ENCODE measurements around the gene ARAP1.

ARAP1 gene

DNA sequence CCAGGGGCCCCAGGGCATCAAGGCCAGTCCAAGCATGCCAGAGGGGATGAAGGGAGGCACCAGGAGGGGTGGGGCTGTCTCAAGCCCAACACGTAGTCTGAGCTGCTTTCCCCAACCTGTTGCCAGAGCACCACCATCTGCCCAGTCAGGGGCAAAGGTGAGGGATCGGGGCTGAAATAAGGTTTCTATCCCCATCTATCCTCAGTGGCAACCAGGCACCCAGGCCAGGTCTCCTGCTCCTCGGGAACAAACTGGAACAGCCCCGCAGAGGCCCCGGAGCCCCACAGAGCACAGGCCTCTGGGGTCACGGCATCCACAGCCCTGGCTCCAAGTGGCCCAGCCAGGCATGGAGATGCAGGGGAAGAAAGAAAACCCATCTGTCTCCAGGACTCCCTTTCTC, 22.3 kb upstream of the ARAP1 start:
- H3K27ac Mint-ChIP-seq, result no peak overlapping the region
- no peak overlapping the region for H3K4me3 Mint-ChIP-seq
- H3K36me3 Mint-ChIP-seq (ENCODE audit: low read depth), result no peaks in the 10 kb centered on the region
- no peaks in the 10 kb centered on the region for H3K9me3 Mint-ChIP-seq
- no peaks in the 10 kb centered on the region for H3K27me3 Mint-ChIP-seq
- peaks cover 3% of the 10 kb centered on the region for H3K4me1 Mint-ChIP-seq (ENCODE audit: low read depth)

DNA sequence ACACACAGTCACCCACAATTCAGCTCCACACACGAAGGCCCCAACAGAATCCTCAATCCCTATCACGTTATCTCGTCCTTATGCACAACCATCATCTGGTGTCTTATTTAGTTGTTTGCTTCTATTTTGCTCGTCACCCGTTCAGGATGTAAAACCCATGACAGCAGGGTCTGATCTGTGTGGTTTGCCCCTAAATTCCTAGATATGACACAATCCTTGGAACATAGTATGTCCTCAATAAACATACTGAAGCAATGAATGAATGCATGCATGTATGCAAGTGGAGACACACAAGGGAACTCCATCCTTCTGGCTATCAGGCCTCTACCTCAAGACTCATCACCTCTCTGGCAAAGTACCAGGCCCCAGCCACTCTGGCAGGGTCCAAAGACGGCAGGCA, 21.5 kb upstream of the ARAP1 start:
- Mint-ChIP-seq H3K4me3 (no peak overlapping the region), H3K27ac (no peak overlapping the region), H3K4me1 (ENCODE audit: low read depth) (no peaks in the 10 kb centered on the region), H3K27me3 (no peaks in the 10 kb centered on the region), H3K36me3 (ENCODE audit: low read depth) (no peaks in the 10 kb centered on the region), H3K9me3 (no peaks in the 10 kb centered on the region)

DNA sequence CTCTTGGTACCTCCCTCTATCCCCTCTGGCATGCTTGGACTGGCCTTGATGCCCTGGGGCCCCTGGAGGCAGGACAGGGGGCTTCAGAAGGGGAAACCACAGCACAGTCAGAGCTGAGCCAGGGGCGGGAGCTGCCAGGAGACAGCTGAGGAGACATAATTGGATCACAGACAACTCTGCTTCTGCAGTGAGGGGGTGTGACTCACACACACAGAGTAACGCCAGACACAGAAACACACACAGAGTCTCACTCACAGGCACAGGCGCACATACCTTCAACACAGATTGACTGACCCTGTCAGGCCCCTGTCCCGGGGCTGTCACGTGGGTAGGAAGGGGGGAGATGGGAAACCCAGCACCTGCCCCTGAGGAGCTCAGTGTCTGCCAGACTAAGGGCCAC, 21.1 kb upstream of the ARAP1 start:
- H3K4me3 Mint-ChIP-seq, result no peak overlapping the region
- H3K27ac Mint-ChIP-seq, result no peak overlapping the region
- no peaks in the 10 kb centered on the region for H3K4me1 Mint-ChIP-seq (ENCODE audit: low read depth)
- no peaks in the 10 kb centered on the region for H3K27me3 Mint-ChIP-seq
- no peaks in the 10 kb centered on the region for H3K36me3 Mint-ChIP-seq (ENCODE audit: low read depth)
- no peaks in the 10 kb centered on the region for H3K9me3 Mint-ChIP-seq

DNA sequence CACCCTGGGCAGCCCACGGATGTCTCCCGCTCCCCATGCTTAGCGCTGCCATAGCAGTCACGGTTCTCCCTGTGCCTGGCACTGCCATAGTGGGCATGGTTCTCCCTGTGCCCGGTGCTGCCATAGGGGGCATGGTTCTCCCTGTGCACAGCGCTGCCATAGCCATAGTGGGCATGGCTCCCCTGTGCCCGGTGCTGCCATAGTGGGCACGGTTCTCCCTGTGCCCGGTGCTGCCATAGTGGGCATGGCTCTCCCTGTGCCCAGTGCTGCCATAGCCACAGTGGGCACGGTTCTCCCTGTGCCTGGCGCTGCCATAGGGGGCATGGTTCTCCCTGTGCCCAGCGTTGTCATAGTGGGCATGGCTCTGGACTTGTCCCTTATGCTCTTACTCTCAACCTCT, 19.9 kb upstream of the ARAP1 start:
- no peaks in the 10 kb centered on the region for H3K4me1 Mint-ChIP-seq (ENCODE audit: low read depth)
- H3K9me3 Mint-ChIP-seq, result no peaks in the 10 kb centered on the region
- no peak overlapping the region for H3K4me3 Mint-ChIP-seq
- no peaks in the 10 kb centered on the region for H3K27me3 Mint-ChIP-seq
- H3K27ac Mint-ChIP-seq, result no peak overlapping the region
- no peaks in the 10 kb centered on the region for H3K36me3 Mint-ChIP-seq (ENCODE audit: low read depth)

DNA sequence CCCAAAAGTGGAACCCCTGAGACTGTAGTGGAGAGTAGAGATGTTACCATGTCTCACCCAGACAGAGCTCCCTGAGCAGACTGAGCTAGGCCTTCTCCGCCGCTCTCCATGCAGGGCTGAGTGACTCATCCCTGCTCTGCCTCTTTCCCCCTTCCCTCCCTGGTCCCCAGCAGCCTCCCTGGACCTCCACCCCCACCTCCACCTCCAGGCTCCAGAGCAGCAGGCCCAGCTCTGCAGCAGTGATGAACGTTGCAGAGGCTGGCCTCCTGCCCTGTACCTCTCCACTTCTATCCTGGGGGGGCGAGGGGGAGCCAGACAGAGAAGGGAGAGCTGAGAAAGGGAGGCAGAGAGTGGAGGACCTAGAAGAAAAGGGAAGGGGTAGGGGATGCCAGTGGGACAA, 19.3 kb upstream of the ARAP1 start:
- H3K4me3 Mint-ChIP-seq, result no peak overlapping the region
- H3K27me3 Mint-ChIP-seq, result no peaks in the 10 kb centered on the region
- no peaks in the 10 kb centered on the region for H3K4me1 Mint-ChIP-seq (ENCODE audit: low read depth)
- H3K9me3 Mint-ChIP-seq, result no peaks in the 10 kb centered on the region
- no peaks in the 10 kb centered on the region for H3K36me3 Mint-ChIP-seq (ENCODE audit: low read depth)
- no peak overlapping the region for H3K27ac Mint-ChIP-seq

DNA sequence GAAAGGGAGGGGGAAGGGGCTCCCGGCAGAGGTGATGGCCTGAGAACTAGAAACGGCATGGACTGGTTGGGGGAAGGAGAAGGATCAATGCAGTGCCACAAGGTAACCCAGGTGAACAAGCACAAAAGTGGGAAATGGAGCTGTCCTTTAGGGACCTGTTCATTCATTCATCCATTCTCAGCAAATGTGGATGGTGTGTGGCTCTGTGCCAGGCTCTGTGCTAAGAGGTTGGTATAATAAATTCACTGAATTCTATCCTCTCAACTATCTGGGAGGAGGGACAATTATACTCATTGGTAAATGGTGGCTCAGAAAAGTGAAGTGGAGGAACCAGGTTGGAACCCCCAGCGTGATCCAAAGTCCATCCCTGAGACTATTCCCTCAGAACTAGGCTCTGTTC, 18.6 kb upstream of the ARAP1 start:
- no peaks in the 10 kb centered on the region for H3K36me3 Mint-ChIP-seq (ENCODE audit: low read depth)
- H3K4me3 Mint-ChIP-seq, result no peak overlapping the region
- H3K9me3 Mint-ChIP-seq, result no peaks in the 10 kb centered on the region
- H3K4me1 Mint-ChIP-seq (ENCODE audit: low read depth), result no peaks in the 10 kb centered on the region
- H3K27me3 Mint-ChIP-seq, result no peaks in the 10 kb centered on the region
- H3K27ac Mint-ChIP-seq, result no peak overlapping the region

DNA sequence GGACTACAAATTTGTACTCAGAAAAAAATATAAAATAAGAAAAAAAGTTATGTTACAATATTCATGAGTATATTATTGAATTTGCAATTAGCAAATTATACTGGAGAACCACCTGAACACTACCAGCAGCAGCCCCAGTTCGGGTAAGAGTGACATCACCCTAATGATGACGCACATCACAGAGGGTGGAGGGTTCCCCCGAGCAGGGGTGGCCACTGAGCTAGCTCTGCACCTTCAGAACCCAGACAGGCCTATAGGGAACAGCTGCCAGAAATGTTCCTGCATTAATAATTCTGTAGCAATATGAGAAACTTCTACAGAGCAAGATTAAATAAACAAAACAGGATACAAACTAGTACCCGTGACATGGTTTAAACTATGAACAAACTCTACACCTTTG, 17.5 kb upstream of the ARAP1 start:
- no peaks in the 10 kb centered on the region for H3K27me3 Mint-ChIP-seq

DNA sequence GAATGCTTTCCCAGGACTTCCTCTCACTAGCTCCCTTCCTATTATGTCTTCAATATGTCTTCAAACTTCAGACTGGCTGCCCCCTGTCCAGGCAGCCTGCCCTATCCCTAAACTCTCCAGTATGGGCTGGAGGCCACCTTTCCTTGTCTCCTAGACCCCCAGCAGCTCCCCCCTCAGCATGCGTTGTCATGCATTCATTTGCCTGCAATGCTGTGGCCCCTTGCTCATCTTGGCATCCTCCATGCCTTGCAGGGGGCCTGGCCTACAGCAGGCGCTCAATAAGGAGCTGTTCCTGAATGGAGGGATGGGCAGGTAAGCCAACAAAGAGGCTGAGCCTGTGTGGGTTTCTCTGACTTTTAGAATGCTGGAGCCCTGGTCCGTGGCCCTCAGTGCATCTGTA, 16.4 kb upstream of the ARAP1 start:
- H3K4me3 Mint-ChIP-seq, result no peak overlapping the region
- peaks cover 2% of the 10 kb centered on the region for H3K4me1 Mint-ChIP-seq (ENCODE audit: low read depth)
- H3K36me3 Mint-ChIP-seq (ENCODE audit: low read depth), result no peaks in the 10 kb centered on the region
- no peak overlapping the region for H3K27ac Mint-ChIP-seq
- no peaks in the 10 kb centered on the region for H3K9me3 Mint-ChIP-seq
- no peaks in the 10 kb centered on the region for H3K27me3 Mint-ChIP-seq

More for the DNA sequence above, 17.5 kb upstream of the ARAP1 start:
- Mint-ChIP-seq H3K9me3 (no peaks in the 10 kb centered on the region), H3K4me3 (no peak overlapping the region), H3K27ac (no peak overlapping the region), H3K4me1 (ENCODE audit: low read depth) (no peaks in the 10 kb centered on the region), H3K36me3 (ENCODE audit: low read depth) (no peaks in the 10 kb centered on the region)

DNA sequence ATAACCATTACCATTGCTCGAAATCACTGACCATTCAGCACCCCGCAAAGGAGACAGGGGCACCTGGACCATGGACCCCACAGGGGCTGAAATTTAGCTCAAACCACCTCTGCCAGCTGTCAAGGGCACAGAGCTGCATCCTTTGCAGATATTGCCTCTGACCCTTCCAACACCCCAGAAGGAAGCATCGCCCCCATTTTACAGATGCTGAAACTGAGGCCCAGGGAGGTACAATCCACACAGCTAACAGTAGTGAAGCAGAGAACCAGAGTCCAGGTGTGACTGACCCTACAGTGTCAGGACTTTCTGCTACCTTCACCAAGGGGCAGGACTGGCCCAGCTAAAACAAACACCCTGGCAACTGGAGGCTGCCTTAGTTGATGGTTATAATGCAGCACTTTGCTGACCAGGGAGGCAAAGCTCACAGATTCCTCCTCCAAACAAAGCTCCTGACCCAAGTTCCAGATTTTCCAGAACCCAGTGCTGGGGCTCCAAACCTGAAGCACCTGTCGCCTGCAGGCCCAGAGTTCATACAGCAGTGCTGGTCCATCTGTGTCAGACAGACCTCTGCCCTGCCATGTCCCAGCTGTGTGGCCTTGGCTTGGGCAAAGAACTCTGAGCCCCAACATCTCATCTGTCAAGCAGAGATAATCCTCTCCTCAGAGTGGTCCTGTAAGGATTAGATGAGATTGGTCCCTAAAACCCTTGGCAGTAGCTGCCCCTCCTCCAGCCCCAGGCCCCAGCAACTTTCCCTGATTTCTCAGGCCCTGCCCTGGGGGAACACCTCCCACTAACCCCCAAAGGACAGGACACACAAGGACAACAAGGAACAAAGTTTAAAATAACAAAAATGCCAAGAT, 15.2 kb upstream of the ARAP1 start:
- no peaks in the 10 kb centered on the region for H3K27me3 Mint-ChIP-seq
- peak overlapping the region; percentile 4 for H3K27ac Mint-ChIP-seq
- H3K36me3 Mint-ChIP-seq (ENCODE audit: low read depth), result no peaks in the 10 kb centered on the region
- peaks cover 14% of the 10 kb centered on the region for H3K4me1 Mint-ChIP-seq (ENCODE audit: low read depth)
- H3K4me3 Mint-ChIP-seq, result no peak overlapping the region
- H3K9me3 Mint-ChIP-seq, result no peaks in the 10 kb centered on the region

DNA sequence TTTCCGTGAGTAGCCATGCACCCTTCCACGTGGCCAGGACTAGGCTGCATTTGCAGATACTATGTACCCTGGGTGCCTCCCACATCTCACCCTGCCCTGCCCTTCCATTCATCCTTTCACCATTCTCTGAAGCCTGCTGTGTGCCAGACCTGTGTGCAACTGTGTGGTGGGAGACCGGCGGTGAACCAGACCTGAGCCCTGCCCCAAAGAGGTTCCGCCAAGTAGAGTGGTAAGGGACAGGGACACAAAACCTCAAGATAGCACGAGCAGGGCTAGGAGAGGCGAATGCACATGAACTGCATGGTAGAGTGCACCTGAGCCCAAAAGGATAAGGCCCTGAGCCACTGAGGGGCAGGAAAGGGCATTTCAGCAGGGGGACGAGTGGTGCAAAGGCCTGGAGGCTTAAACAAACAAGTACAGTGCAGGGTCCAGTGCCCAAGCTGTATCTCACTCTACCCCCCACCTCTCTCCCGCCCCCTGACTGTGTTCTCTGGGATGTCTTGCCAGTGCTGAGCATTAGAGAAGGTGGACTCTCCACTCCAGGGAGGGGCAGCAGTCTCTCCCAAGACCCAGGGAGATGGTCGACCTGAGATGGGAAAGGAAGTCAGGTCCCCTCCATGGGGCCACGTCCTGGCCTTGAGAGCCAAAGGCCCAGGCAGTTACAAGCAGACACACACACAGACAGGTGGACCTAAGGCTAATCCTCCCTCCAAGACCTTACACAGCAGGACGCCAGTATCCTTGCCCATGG, 14.1 kb upstream of the ARAP1 start:
- Mint-ChIP-seq H3K4me3 (no peak overlapping the region), H3K36me3 (ENCODE audit: low read depth) (no peaks in the 10 kb centered on the region), H3K4me1 (ENCODE audit: low read depth) (peaks cover 21% of the 10 kb centered on the region), H3K9me3 (no peaks in the 10 kb centered on the region), H3K27me3 (no peaks in the 10 kb centered on the region), H3K27ac (no peak overlapping the region)

DNA sequence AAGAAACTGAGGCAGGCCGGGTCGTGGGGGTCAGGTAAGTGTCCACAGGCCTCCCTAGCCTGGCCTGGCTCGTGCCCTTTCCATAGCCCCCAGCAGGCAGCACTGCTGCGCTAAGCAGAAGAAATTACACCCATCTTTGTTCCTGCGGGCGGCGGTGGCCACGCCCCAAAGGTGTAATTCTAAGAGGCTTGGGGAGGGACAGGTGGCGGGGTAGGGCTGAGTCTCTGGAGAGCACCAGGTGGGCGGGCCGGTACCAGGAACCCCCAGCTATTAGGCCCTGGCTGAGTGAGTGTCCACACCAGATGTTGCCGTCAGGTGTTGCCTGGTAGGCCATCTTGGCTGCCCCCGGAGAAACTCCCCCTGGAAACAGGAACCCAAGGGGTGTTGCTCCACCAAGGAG, 12.3 kb upstream of the ARAP1 start:
- Mint-ChIP-seq H3K27me3 (no peaks in the 10 kb centered on the region), H3K4me3 (no peak overlapping the region), H3K36me3 (ENCODE audit: low read depth) (no peaks in the 10 kb centered on the region), H3K27ac (no peak overlapping the region), H3K9me3 (no peaks in the 10 kb centered on the region), H3K4me1 (ENCODE audit: low read depth) (peaks cover 25% of the 10 kb centered on the region)

DNA sequence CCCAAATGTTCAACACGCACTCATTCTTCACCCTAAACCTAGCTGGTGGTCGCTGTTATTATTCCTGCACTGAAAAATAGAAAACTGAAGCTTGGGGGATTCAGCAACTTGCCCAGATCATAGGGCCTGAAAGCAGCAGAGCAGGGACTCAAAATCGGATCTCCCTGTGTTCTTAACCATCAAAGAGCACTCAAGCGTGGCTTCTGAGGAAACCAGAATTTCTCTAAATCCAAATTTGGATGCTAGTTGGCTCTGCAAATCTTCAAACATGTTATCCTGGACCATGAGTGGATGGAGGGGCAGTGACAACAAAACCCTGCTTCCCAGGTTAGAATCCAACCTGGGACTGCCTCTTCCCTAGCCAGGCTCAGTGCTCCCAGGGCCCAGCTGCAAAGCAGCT, 11.6 kb upstream of the ARAP1 start:
- no peaks in the 10 kb centered on the region for H3K36me3 Mint-ChIP-seq (ENCODE audit: low read depth)
- no peaks in the 10 kb centered on the region for H3K9me3 Mint-ChIP-seq
- H3K4me3 Mint-ChIP-seq, result no peak overlapping the region
- H3K4me1 Mint-ChIP-seq (ENCODE audit: low read depth), result peaks cover 25% of the 10 kb centered on the region
- no peaks in the 10 kb centered on the region for H3K27me3 Mint-ChIP-seq
- H3K27ac Mint-ChIP-seq, result no peak overlapping the region

DNA sequence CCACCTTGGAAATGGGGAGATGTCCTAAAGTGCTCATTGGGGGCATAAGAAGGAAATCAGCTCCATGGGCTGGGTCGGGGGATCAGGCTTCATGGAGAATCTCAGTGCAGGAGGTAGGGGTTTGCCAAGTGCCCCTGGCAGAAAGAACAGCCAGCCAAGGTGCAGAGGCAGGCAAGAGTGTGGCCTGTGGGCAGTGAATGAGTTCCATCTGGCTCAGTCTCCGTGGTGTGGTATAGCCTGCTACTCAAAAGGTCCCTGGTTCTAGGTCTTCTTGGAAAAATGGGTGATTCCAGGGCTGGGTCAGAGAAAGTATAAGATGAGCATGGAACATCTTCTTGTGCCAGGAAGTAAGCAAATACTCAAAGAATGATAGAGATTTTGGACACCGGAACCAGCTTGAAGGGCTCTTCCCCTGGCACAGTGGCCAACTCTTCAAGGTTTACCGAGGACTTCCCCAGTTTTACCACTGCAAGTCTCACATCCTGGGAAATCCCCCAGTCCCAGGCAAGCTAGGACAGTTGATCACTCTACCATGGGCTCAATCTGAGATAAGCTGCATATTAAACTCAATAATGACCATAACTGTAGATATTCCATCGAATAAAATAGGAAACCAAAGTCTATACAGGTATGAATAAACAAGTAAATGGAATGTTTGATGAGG, 10.6 kb upstream of the ARAP1 start:
- Mint-ChIP-seq H3K27me3 (no peaks in the 10 kb centered on the region), H3K27ac (no peak overlapping the region), H3K36me3 (ENCODE audit: low read depth) (no peaks in the 10 kb centered on the region), H3K9me3 (no peaks in the 10 kb centered on the region), H3K4me1 (ENCODE audit: low read depth) (peaks cover 25% of the 10 kb centered on the region), H3K4me3 (no peak overlapping the region)

DNA sequence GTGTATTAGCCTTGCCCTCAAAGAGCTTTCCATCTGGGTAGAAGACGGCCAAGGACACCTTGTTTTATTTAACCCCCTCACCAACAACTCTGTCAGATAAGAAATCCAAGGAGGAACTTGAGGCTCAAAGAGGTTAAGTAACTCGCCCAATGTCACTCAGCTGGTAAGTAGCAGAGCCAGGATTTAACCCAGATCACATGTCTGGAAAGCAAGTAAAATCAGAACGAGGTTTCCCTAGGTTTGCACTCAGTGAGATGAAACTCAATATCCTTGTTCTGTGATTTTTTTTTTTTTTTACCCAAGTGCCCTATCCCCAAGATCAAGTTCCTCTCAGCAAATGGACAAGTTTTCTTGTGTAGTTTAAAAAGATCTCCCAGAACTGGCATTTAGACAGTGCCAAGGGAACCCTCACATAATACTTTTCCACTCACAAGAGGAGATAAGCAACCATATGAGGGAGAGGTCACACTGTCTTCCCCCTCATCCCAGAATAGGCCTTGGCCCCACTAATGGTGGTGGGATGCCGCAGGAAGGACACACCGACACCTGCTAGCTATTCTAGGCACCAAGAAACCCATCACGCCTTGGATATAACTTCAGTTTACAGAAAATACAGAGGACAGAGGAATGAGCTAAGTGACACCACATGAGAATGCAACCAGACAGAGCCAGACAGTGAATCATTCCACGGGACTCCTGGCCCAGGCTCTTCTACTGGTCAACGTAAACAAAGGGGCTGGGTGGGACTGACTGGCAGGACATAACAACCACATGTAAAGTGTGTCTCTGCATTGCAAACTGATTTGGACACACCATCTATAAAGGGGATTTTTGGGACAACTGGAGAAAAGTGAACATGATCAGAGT, 8.6 kb upstream of the ARAP1 start:
- H3K4me3 Mint-ChIP-seq, result no peak overlapping the region
- peaks cover 4% of the 10 kb centered on the region for H3K36me3 Mint-ChIP-seq (ENCODE audit: low read depth)
- H3K9me3 Mint-ChIP-seq, result no peaks in the 10 kb centered on the region
- H3K27me3 Mint-ChIP-seq, result no peaks in the 10 kb centered on the region
- H3K27ac Mint-ChIP-seq, result no peak overlapping the region
- peaks cover 25% of the 10 kb centered on the region for H3K4me1 Mint-ChIP-seq (ENCODE audit: low read depth)
